ENCODE data around the gene NRSN1. TPM values are rescaled to one million over a fixed set of nuclear protein-coding genes. Genes with fewer than 3 reads are reported as not detected.

Gene NRSN1
- total and polyA plus RNA-seq, 9 of the 15 experiments (the other 6 are each of a cell fraction or from before 2014, with no cell fraction given), result not detected

DNA sequence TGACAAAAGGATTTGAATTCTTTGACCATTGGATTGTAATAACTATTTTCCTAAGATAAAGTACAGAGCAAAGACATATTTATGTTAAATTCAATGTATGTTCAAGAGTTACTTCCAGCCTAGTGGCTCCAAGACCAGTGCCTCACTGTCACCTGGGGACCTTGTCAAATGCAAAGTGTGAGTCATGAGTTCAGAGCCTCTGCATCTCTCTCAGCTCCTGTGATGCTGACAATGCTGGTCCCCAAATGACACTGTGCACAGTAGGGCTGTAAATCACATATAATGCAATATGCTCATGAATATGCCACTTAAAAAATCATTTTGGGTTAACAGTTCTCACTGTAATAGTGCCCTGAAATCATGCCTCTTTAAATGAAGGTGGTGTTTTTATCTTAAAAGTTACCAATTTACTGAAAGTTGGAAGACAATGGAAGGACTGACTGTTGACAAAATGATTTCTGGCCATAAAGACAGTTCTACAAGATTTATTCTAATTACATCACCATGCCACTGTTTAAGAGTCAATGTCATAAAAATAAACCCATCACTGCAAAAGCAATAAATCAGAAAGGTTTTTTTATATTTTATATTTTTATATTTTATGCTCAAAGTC is 62.1 kb downstream of the NRSN1 start (continued):
- no peak for TF ChIP-seq BCLAF1 (IDR thresholded peaks at IDR 0.05; ENCODE audit: borderline replicate concordance in 1 of 2, control insufficient read depth in 1 of 2, low read depth in 2 of 2, low read length in 1 of 2)
- TF ChIP-seq ZNF431 (CRISPR knock-in tag; IDR thresholded peaks at IDR 0.05), result no peak
- TF ChIP-seq KAT7 (CRISPR knock-in tag; IDR thresholded peaks at IDR 0.05; ENCODE audit: borderline replicate concordance), result no peak
- no peak for TF ChIP-seq PRMT5 (CRISPR knock-in tag; IDR thresholded peaks at IDR 0.05)
- no peak for TF ChIP-seq MECOM (CRISPR knock-in tag; IDR thresholded peaks at IDR 0.05)
- no peak for TF ChIP-seq ZNF253 (CRISPR knock-in tag; conservative IDR thresholded peaks at IDR 0.05)
- TF ChIP-seq ETS2 (tag; IDR thresholded peaks at IDR 0.05; ENCODE audit: borderline replicate concordance, poor library complexity, severe bottlenecking), result no peak
- TF ChIP-seq ZNF780A (CRISPR knock-in tag; IDR thresholded peaks at IDR 0.05), result no peak
- TF ChIP-seq BHLHE40 (IDR thresholded peaks at IDR 0.05; ENCODE audit: low read length), result no peak

Data from K562 (cell line).